GM10248 (cell line): ENCODE data around the gene TEX13D.
"Not testable (repeated sequence)": the region's sequence is repeated elsewhere in the genome, so short reads cannot be mapped to it uniquely, and the experiment has no call there.

Experiments used
- CTCF ChIA-PET: fragments of 300-600 bp; sonication (Branson Sonifier 250); formaldehyde crosslinking; extraction: SDS; loops from one replicate; lab custom pipeline; 2021; ENCODE audit warnings: antibody characterized with exemption; lab: Yijun Ruan, JAX
- POLR2A ChIA-PET: fragments of 350-650 bp; sonication (Branson Sonifier 250); formaldehyde crosslinking; extraction: SDS; loops from one replicate; lab custom pipeline; 2020; ENCODE audit warnings: antibody characterized with exemption; lab: Yijun Ruan, JAX
- DNase-seq: peaks from one replicate; pipeline ENCODE4 v3.0.0; 2012; ENCODE audit errors: extremely low spot score
- CTCF ChIP-seq: IDR thresholded peaks from 2 replicates; pipeline ENCODE4 v1.5.1; 2012; ENCODE audit warnings: mild to moderate bottlenecking, low read depth; ENCODE audit errors: extremely low read depth, missing control alignments, control extremely low read depth

The TEX13D gene

GRCh38 chrX:124328765-124329164 lies 3.7 kb upstream of the TEX13D start:
- no peak for TF ChIP-seq CTCF
- DNase-seq: no peak
- ChIA-PET CTCF (no interaction called here), POLR2A (no interaction called here)

GRCh38 chrX:124333862-124334261 lies 1.4 kb downstream of the TEX13D start:
- no peak for DNase-seq
- ChIA-PET POLR2A (no interaction called here), CTCF (no interaction called here)
- no peak for TF ChIP-seq CTCF

GRCh38 chrX:124334555-124334954 lies 2.1 kb downstream of the TEX13D start:
- CTCF ChIA-PET, POLR2A ChIA-PET, DNase-seq: not testable (repeated sequence)

- ChIA-PET CTCF (no interaction called here), POLR2A (no interaction called here)
Measured at GRCh38 chrX:124335598-124335997, 3.1 kb downstream of the TEX13D start.

GRCh38 chrX:124337916-124338315 lies 5.5 kb downstream of the TEX13D start:
- CTCF ChIA-PET: no interaction called here
- no peak for DNase-seq
- TF ChIP-seq CTCF: no peak
- POLR2A ChIA-PET: no interaction called here

More at GRCh38 chrX:124335598-124335997, 3.1 kb downstream of the TEX13D start:
- DNase-seq: no peak
- TF ChIP-seq CTCF: no peak

GRCh38 chrX:124338733-124339514 lies 6.5 kb downstream of the TEX13D start:
- DNase-seq: no peak
- ChIA-PET POLR2A (no interaction called here), CTCF (no interaction called here)
- TF ChIP-seq CTCF: no peak

- DNase-seq: no peak
- POLR2A ChIA-PET: no interaction called here
- no peak for TF ChIP-seq CTCF
- CTCF ChIA-PET: no interaction called here
Measured at GRCh38 chrX:124341396-124342132, 9.1 kb downstream of the TEX13D start.
